Body of pancreas (tissue), 4 donors: ENCODE data around the gene TMEM184A. TPM values are rescaled to one million over a fixed set of nuclear protein-coding genes. Genes with fewer than 3 reads are reported as not detected.

Source experiments
- ATAC-seq: fragments of 150-250 bp; one replicate; pipeline ENCODE4 v1.9.1; 2016
- DNase-seq, 4 donors: peaks; one replicate each; pipeline ENCODE4 v3.0.0-alpha.2; 2019
- H3K27ac ChIP-seq, 4 donors: fragments of 200-600 bp; sonication (generic); 1 replicate in 3 of 4; 2 replicates in 1 of 4; pipeline versions ENCODE4 v1.5.1 to v1.6.1; 2016 to 2019; ENCODE audit warnings: mild to moderate bottlenecking in 1 of 4, mixed read lengths in 1 of 4, moderate library complexity in 1 of 4
- H3K27me3 ChIP-seq, 2 donors: fragments of 200-600 bp; sonication (generic); one replicate each; pipeline ENCODE4 v1.6.0; 2016; ENCODE audit warnings: mild to moderate bottlenecking in 1 of 2
- H3K36me3 ChIP-seq, 2 donors: fragments of 200-600 bp; sonication (generic); replicated peaks in 1 of 2; 2 replicates each; pipeline ENCODE4 v1.5.1; 2016; ENCODE audit warnings: low read depth in 2 of 2; ENCODE audit not compliant: insufficient read depth in 1 of 2
- H3K4me1 ChIP-seq: fragments of 200-600 bp; sonication (generic); one replicate; pipeline ENCODE4 v1.6.0; 2016
- H3K4me3 ChIP-seq, 2 donors: fragments of 200-600 bp; sonication (generic); 1 replicate in 1 of 2; 2 replicates in 1 of 2; pipeline ENCODE4 v1.5.1; 2016 to 2019
- H3K9me3 ChIP-seq, 3 donors: fragments of 200-600 bp; sonication (generic); 1 replicate in 2 of 3; 2 replicates in 1 of 3; pipeline ENCODE4 v1.5.1; 2016
- POLR2A ChIP-seq, 3 donors: fragments of 450-650 bp; IDR thresholded peaks; one replicate each; pipeline ENCODE4 v1.6.1; 2016; ENCODE audit warnings: antibody characterized with exemption in 3 of 3, mild to moderate bottlenecking in 2 of 3
- WGBS, 2 donors: methylation state at CpG; one replicate each; pipeline ENCODE4 v1.1.5; 2017; 5-methylcytosine and 5-hydroxymethylcytosine counted together
- intact Hi-C: fragments of 100-400 bp; cut with DNase I; formaldehyde crosslinking; loops from one replicate; pipeline ENCODE4 v1.15.1; 2023
- total RNA-seq, 2 donors: library from RNA; depleted of rRNA; stranded (reverse); fragments of >200 nt; gene quantifications; one replicate each; pipeline ENCODE4 v1.1.0, GENCODE V29; 2016
- TF ChIP-seq, protein P1 (sequence below), 7 experiments: fragments of 450-650 bp in 4 of 7; fragments of 200-600 bp in 3 of 7; sonication (generic) in 3 of 7; IDR thresholded peaks; one replicate each; pipeline ENCODE4 v1.5.1; 2016 to 2019; ENCODE audit warnings: antibody characterized with exemption in 7 of 7

The TMEM184A gene
- total RNA-seq, 2 donors from 2014 or later, result 21.0 to 65.3 TPM

DNA sequence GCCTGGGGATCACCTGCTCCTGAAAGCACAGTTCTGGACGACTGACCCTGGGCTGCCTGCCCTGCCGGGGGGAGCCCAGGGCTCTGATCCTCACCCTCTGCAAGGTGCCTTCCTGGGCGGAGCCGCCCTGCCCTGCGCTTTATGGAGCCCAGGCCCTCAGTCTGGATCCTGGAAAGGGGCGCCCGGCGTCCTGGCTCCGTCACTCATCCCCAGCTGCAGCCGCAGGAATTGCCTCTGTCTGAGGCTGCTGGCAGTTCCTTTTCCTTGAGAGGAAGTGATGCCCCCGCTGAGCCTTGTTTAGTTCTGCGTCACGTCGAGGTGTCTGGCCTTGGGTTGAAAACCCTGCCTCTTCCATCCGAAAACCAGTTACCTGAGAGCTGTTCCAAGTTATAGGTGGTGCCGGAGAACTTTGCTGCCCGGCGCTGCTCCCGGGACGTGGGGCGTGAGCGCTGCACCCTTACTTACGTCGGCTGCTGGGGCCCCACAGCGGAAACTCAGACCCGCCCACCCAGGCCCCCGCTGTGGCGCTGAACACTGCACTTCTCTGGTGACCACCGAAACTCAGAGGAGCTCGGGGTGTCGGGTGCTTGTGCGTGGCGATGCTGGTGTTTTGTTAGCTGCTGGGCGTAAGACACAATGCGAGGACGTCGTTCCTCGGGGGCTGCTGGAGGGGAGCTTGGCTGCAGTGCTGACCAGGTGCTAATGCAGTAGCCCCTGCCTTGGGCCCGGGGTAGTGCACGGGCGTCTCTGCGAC is 20.1 kb downstream of the TMEM184A start:
- Histone ChIP-seq H3K4me1 (peaks cover 79% of the 10 kb centered on the region), H3K36me3 (peaks cover 13 to 16% of the 10 kb centered on the region in 2 donors), H3K27ac (peak overlapping the region; percentile 97 to 100 (median 98)), H3K27me3 (no peaks in the 10 kb centered on the region), H3K9me3 (no peaks in the 10 kb centered on the region), H3K4me3 (no peak overlapping the region)
- DNase-seq (no peak), ATAC-seq (no peak)
- WGBS, 2 donors, result 77 to 90% methylated on average over 11 to 42 of the region's 42 CpGs
- intact Hi-C loops, result no loop called here
- TF ChIP-seq, protein P1, sequence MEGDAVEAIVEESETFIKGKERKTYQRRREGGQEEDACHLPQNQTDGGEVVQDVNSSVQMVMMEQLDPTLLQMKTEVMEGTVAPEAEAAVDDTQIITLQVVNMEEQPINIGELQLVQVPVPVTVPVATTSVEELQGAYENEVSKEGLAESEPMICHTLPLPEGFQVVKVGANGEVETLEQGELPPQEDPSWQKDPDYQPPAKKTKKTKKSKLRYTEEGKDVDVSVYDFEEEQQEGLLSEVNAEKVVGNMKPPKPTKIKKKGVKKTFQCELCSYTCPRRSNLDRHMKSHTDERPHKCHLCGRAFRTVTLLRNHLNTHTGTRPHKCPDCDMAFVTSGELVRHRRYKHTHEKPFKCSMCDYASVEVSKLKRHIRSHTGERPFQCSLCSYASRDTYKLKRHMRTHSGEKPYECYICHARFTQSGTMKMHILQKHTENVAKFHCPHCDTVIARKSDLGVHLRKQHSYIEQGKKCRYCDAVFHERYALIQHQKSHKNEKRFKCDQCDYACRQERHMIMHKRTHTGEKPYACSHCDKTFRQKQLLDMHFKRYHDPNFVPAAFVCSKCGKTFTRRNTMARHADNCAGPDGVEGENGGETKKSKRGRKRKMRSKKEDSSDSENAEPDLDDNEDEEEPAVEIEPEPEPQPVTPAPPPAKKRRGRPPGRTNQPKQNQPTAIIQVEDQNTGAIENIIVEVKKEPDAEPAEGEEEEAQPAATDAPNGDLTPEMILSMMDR (IDR thresholded peaks at IDR 0.05), result no peak
- TF ChIP-seq POLR2A (IDR thresholded peaks at IDR 0.05), result no peak

DNA sequence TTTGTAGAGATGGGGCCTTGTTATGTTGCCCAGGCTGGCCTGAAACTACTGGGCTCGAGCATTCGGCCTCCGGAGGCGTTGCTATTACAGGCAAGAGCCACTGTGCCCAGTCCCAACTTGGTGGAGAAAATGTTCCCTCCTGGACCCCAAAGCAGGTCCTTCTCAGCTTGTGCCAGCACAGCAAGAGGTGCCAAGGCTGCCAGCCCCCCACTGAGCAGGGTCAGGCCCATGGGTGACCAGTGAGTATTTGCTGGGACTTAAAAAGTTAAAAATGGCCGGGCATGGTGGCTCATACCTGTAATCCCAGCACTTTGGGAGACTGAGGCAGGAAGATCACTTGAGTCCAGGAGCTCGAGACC is 20.9 kb downstream of the TMEM184A start:
- peaks cover 81% of the 10 kb centered on the region for H3K4me1 ChIP-seq
- TF ChIP-seq, protein P1 (IDR thresholded peaks at IDR 0.05), result no peak
- TF ChIP-seq POLR2A (IDR thresholded peaks at IDR 0.05), result no peak
- WGBS, 2 donors, result 58 to 80% methylated on average over 6 of the region's 6 CpGs
- H3K9me3 ChIP-seq, result no peaks in the 10 kb centered on the region
- intact Hi-C loops, result no loop called here
- ATAC-seq, result no peak
- peak overlapping the region; percentile 97 to 100 (median 98) for H3K27ac ChIP-seq
- no peak for DNase-seq
- no peak overlapping the region for H3K4me3 ChIP-seq
- no peaks in the 10 kb centered on the region for H3K27me3 ChIP-seq
- peaks cover 6 to 8% of the 10 kb centered on the region in 2 donors for H3K36me3 ChIP-seq

DNA sequence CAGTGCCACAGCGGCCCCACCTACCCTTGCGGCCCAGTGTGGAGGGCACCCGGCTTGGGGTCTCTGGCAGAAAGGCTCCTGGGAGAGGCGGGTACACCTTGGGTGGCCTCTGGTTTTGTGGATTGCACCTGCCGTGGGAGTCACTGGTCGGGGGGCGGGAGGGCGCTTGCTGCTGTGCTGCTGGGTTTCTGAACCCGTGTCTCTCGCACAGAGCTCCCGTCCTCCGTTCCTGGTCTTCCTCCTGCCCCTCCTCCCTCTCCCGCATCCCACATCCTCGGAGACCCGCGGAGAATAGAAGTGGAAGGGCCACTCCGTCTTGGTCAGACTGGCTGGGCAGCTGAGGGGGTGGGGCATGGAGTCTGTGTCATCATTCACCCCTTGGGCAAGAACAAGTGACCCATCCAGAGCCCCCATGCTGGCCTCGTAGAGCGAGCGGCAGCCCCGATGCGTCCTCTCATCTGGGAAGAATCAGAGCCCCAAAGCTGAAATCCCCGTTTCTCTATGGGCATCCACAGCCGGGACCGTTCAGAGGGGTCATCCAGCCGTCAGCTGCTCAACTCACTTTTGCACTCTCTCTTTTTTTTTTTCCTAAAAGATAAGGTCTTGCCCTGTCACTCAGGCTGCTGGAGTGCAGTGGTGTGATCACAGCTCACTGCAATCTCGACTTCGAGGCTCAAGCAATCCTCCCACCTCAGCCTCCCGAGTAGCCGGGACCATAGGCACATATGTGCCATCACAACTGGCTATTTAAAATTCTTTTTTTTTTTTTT is 21.5 kb downstream of the TMEM184A start:
- TF ChIP-seq, protein P1 (IDR thresholded peaks at IDR 0.05), result no peak
- no peak for TF ChIP-seq POLR2A (IDR thresholded peaks at IDR 0.05)
- no peaks in the 10 kb centered on the region for H3K9me3 ChIP-seq
- H3K4me3 ChIP-seq, result no peak overlapping the region
- peak overlapping the region; percentile 97 to 100 (median 98) for H3K27ac ChIP-seq
- peaks cover under 1 to 2% of the 10 kb centered on the region in 2 donors for H3K36me3 ChIP-seq
- WGBS, 2 donors, result 76 to 85% methylated on average over 21 to 29 of the region's 30 CpGs
- H3K27me3 ChIP-seq, result no peaks in the 10 kb centered on the region
- peaks cover 81% of the 10 kb centered on the region for H3K4me1 ChIP-seq
- peak in 2 of 4 donors; percentile 24 for DNase-seq
- no peak for ATAC-seq
- intact Hi-C loops, result no loop called here

DNA sequence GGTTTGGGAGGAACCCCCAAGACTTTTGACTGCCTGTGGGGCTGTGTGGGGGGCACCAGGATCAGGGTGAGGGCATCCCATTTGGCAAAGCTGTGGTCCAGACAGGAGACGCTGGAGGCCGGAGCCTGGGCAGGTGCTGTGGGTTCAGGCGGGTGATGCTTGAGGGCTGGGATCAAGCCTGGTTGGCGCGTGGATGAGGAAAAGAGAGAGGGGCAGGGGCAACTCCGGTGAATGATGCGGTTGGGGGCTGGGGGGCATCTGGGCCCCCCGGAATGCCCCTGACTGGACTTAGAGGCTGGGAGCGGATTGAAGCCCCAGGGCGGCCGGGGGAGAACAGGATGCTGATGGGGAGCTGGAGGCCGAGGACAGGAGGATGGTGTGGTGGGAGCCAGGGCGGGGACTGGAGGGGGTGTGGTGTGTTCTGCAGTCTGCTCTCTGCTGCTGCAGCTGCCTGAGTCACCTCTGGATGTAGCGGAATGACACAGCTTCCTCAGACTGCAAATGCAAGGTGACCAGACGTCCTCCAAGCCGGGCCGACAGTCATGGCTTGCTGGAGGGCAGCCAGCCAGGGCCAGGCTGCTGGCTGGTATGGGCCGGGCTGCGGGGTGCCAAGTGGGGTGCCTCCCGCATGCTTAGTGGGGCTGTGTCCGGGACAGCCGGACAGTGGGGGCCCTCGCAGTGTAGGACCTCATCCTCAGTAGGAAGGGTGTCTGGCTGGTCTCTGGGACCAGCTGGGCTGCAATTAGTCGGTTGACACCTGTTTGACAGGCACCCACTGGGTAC is 22.3 kb downstream of the TMEM184A start:
- 57 to 70% methylated on average over 16 to 24 of the region's 24 CpGs for WGBS, 2 donors
- Histone ChIP-seq H3K4me1 (peaks cover 73% of the 10 kb centered on the region), H3K27ac (peak overlapping the region; percentile 97 to 100 (median 98)), H3K27me3 (no peaks in the 10 kb centered on the region), H3K4me3 (no peak overlapping the region), H3K9me3 (no peaks in the 10 kb centered on the region), H3K36me3 (no peaks in the 10 kb centered on the region)
- TF ChIP-seq, protein P1 (IDR thresholded peaks at IDR 0.05), result no peak
- peak in 2 of 3 donors; percentile 9 to 14 for TF ChIP-seq POLR2A (IDR thresholded peaks at IDR 0.05)
- intact Hi-C loops, result no loop called here
- no peak for ATAC-seq
- peak; percentile 57 to 83 (median 67) for DNase-seq
